Measurements from ENCODE around the gene TUBB.

Gene TUBB

GRCh38 chr6:30687659-30688431 lies 32.3 kb upstream of the TUBB start:
- no peak for DNase-seq (ENCODE audit: low read depth in 1 of 2, low spot score in 1 of 2)

DNA sequence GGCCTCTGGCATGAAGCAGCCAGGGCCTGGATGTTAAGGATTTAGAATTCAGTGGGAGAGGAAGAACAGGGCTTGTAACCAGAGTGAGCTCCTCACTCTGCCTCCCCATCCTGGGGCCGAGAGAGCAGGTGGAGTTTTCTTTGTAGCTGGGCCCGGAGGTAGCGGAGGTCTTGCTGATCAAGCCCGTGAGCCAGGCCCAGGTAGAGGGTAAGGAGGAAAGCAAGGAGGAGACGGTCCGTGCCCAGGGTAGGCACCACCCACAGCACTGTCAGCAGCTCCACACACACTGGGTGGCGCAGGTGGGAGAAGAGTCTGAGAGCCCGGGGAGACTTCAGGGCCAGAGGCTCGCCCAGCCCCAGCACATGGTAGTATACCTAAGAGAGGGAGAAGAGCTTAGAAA lies 31.6 kb upstream of the TUBB start:
- no peak for DNase-seq (ENCODE audit: low read depth in 1 of 2, low spot score in 1 of 2)

GRCh38 chr6:30689022-30689865 lies 30.9 kb upstream of the TUBB start:
- no peak for DNase-seq (ENCODE audit: low read depth in 1 of 2, low spot score in 1 of 2)

GRCh38 chr6:30689985-30690384 lies 30.2 kb upstream of the TUBB start:
- no peak for DNase-seq (ENCODE audit: low read depth in 1 of 2, low spot score in 1 of 2)

- DNase-seq (ENCODE audit: low read depth in 1 of 2, low spot score in 1 of 2): peak; percentile 41 to 68
These were observed 29.5 kb upstream of the TUBB start, which contains the start of gene NRM for GRCh38 chr6:30690403-30691207. TSS of gene NRM (minus strand) at chr6:30690984. CDS start at chr6:30690974, 10 bp downstream.

DNA sequence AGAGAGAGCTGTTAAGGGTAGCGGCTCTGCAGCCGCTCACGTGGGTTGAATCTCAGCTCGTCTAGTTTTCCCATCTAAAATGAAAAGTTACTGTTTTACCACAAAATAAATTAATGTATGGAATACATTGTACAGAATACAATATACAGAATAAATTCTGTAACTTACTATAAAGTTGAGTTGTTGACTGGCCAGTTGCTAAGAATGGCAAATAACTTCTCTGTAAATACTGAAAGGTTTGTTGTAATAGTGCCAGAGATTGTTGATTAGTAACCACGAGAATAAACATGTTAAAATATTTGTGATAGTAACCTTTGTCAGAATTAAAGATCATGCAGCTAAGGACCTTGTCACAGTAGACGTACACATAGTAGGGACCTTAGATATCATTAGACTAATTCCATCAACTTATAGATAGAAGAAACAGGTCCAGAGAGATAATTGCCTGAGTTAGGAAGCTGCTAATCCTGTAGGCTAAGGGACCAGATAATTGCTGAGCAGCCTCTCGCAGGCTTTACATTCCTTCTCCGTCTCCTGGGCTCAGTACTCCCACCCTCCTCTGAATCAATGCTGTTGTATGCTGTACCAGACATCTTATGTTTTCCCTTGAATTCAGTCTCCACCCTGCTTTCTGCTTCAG lies 28.8 kb upstream of the TUBB start:
- DNase-seq (ENCODE audit: low read depth in 1 of 2, low spot score in 1 of 2): no peak

DNA sequence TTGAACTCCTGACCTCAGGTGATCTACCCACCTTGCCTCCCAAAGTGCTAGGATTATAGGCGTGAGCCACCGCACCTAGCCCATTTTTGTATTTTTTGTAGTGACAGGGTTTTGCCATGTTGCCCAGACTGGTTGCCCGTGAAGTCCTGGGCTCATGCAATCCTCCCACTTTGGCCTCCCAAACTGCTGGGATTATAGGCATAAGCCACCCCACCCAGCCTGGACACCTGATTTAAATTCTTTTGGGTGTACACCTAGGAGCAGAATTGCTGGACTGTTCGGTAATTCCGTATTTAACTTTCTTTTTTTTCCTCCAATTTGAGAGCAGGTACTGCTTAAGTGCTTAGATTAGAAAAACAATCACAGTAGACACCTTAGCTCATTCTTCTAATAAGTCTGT lies 23.7 kb upstream of the TUBB start:
- DNase-seq (ENCODE audit: low read depth in 1 of 2, low spot score in 1 of 2): no peak

DNA sequence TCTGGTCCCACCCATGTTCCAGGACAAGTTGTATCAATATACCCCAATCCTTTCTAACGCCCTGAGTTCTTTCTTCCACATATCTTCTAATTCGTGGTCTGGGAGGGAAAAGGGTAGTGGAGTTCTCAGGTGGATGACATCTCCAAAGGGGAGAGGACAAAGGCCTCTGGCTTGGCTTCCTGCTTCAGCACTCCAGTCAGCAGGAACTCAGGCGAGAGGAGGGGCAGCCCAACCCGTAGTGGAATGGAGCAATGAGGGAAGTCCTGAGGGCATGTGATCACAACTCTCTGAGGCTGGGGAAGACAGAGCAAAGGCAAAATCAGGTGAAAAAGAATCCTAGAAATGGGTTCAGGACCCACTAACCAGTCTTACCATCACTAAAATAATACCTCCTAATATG lies 19.8 kb upstream of the TUBB start:
- no peak for DNase-seq (ENCODE audit: low read depth in 1 of 2, low spot score in 1 of 2)

- DNase-seq (ENCODE audit: low read depth in 1 of 2, low spot score in 1 of 2): no peak
These were observed 17.1 kb upstream of the TUBB start for GRCh38 chr6:30703011-30703410.

GRCh38 chr6:30703821-30704220 lies 16.3 kb upstream of the TUBB start:
- no peak for DNase-seq (ENCODE audit: low read depth in 1 of 2, low spot score in 1 of 2)

DNA sequence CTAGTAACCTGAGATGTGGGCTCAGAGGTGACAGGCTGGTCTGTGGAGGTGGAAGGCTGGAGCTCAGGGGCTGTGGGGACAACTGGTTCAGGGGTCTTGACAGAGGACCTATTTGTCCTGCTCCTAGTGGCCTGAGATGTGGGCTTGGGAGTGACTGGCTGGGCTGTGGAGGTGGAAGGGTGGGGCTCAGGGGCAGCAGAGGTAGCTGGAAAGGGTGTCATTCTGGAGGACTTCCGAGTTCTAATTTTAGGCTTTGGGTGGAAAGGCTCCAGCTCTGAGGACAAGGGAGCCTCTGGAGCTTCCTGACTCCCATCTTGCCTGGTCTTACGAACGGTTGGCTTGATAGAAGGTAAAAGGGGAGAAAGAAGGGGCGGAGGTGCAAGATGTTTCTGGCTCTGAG lies 14.5 kb upstream of the TUBB start:
- DNase-seq (ENCODE audit: low read depth in 1 of 2, low spot score in 1 of 2): no peak

DNA sequence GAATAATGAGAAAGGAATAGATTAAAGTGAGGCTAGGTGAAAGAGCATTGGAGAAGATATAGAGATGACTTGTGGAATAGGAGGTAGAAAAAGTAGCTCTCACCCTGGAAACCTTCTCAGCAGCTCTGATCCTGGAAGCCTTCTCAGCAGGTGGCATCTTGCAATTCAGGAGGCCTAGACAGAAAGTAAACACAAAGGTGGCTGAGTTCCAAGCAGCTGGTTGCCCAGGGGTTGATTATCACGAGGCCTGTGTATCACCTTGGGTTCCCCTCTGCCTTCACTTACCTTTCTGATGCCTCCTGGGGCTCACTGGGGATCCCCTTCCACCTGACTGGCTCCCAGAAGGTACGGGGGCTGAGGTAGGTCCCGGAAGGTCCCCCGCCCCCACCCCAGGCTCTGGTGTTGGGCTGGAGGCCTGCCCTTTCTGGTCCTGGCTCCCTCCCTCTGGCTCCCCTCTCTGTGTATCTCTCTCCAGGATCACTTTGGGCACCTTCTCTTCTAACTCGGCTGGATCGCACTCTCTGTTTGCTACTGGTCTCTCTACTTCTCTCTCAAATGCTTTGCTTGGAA lies 12.8 kb upstream of the TUBB start:
- no peak for DNase-seq (ENCODE audit: low read depth in 1 of 2, low spot score in 1 of 2)

GRCh38 chr6:30709101-30709868 lies 10.9 kb upstream of the TUBB start:
- DNase-seq (ENCODE audit: low read depth in 1 of 2, low spot score in 1 of 2): no peak

DNA sequence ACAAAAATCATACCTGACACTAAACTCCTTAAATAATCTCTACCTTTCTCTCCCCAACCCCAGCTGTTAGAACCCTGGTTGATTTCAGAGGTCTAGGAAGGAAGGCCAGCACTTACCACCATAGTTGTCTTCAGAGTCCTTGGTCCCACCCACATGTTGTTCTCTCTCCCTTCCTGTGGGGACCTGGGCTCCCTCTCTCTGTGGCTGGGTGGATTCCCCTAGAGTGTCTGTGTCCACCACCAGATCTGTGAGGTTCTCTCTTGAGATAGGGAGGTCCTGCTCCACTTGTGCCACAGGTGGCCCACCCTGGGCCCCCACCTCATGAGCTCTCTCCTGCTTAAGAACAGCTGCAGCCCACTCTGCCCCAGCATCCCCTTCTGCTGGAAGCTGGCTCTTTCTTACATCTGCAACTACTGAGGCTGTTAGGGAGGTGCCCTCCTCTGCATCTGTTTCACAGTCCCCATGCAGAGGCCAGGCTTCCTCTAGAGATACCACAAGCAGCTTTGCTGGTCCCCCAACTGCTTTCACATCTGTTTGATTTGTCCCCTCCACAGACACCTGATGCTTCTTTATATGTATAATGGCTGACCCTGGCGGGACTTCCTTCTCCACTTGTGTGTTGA lies 8.3 kb upstream of the TUBB start:
- no peak for DNase-seq (ENCODE audit: low read depth in 1 of 2, low spot score in 1 of 2)

GRCh38 chr6:30712441-30712945 lies 7.7 kb upstream of the TUBB start:
- DNase-seq (ENCODE audit: low read depth in 1 of 2, low spot score in 1 of 2): no peak

DNA sequence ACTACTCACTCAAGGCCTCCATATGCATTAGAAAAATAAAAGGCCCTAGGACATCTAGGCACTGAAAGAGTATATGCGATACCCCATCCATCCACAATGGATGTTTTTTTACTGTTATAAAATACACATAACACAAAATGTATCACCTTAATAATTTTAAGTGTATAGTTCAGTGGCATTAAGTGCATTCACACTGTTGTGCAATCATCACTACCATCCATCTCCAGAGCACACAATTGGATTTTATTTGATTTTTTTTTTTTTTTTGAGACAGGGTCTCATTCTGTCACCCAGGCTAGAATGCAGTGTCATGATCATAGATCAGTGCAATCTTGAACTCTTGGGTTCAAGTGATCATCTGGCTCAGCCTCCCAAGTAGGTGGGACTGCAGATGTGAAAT lies 5.9 kb upstream of the TUBB start:
- no peak for DNase-seq (ENCODE audit: low read depth in 1 of 2, low spot score in 1 of 2)

DNA sequence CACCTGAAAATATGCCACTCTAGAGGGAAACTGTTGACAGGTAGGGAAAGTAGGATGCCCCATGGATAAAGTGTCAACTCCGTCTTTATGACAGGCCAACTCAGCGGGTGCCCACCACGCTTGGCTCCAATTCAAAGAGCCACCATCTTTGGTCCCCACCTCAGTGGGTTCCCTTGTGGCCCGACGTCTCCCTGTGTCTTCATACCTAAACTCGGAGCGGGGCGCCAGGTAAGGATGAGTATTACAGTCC lies 3.3 kb upstream of the TUBB start:
- DNase-seq (ENCODE audit: low read depth in 1 of 2, low spot score in 1 of 2): no peak

DNA sequence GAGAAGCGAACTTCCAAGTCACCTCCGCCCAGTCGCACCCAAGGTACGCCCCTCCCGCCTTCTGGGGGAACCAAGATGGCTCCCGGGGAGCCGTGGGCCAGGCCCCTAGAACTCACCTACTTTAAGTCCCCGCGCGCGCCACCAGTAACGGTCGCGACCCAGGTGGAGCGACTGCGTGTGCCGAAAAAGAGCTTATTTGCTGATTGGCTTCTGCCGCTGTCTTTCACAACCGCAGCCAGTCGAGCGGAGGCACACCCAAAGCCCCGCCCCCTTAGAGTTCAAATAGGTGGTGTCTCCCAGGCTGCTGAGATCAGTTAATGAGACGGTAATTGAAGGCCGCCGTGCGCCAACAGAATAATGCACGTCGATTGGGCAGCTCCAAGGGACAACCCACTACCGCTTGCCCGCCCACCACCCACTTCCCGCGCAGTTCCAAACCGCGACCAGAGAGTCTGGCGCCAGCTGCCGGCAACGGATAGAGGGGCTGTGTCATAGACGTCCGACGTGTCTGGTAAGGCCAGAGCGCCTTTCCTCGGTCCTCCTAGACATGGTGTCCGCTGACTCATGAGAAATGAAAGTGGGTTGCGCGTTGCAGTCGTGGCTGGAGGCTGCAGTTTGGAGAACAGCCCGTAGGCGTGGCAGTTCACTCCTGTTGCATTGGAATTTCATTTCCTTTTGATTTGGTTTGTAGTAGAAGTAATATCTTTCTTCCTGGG lies 2.9 kb upstream of the TUBB start, which contains the start of gene MDC1:
MDC1 (minus strand) TSS at position 153 of the 716 bp plus-strand sequence. CDS start 2,106 bp downstream, outside the sequence.
- DNase-seq (ENCODE audit: low read depth in 1 of 2, low spot score in 1 of 2): peak; percentile 96 to 98
